CD14-positive monocyte (primary cell): ENCODE measurements around the gene TLK2. TPM values are rescaled to one million over a fixed set of nuclear protein-coding genes. Genes with fewer than 3 reads are reported as not detected.
A peak's percentile ranks its signal among the peaks of the same experiment; 100 is the strongest.

ENCODE experiments used
- DNase-seq, 3 donors: peaks; one replicate each; pipeline ENCODE4 v3.0.0-alpha.2; 2011 to 2022
- H2AFZ ChIP-seq: 2 replicates; pipeline ENCODE4 v1.6.0; 2012; ENCODE audit warnings: mild to moderate bottlenecking, low read depth, low read length, inconsistent platforms; ENCODE audit not compliant: insufficient read depth, poor library complexity, severe bottlenecking
- H3K27ac ChIP-seq, 2 donors: 1 replicate in 1 of 2; 2 replicates in 1 of 2; pipeline ENCODE4 v1.5.1; 2012 to 2013; ENCODE audit warnings: low read length in 2 of 2, control low read depth in 1 of 2, inconsistent platforms in 1 of 2, low read depth in 1 of 2, mild to moderate bottlenecking in 1 of 2
- H3K27me3 ChIP-seq, 2 donors: one replicate each; pipeline versions ENCODE4 v1.6.0 to v1.6.1; 2011 to 2013; ENCODE audit warnings: low read length in 2 of 2; ENCODE audit not compliant: control insufficient read depth in 2 of 2, insufficient read depth in 2 of 2
- H3K36me3 ChIP-seq, 2 donors: replicated peaks in 1 of 2; 1 replicate in 1 of 2; 2 replicates in 1 of 2; pipeline versions ENCODE4 v1.5.1 to v1.6.1; 2012 to 2013; ENCODE audit warnings: low read length in 2 of 2, control low read depth in 1 of 2, inconsistent platforms in 1 of 2, mild to moderate bottlenecking in 1 of 2; ENCODE audit not compliant: insufficient read depth in 2 of 2, control insufficient read depth in 1 of 2
- H3K4me1 ChIP-seq, 2 donors: 1 replicate in 1 of 2; 2 replicates in 1 of 2; pipeline versions ENCODE4 v1.5.1 to v1.6.1; 2012 to 2013; ENCODE audit warnings: low read length in 2 of 2, control low read depth in 1 of 2, inconsistent platforms in 1 of 2, mild to moderate bottlenecking in 1 of 2, moderate library complexity in 1 of 2; ENCODE audit not compliant: insufficient read depth in 2 of 2, control insufficient read depth in 1 of 2
- H3K4me2 ChIP-seq: replicated peaks from 2 replicates; pipeline ENCODE3; 2012; ENCODE audit warnings: low read length, moderate library complexity, mild to moderate bottlenecking; ENCODE audit not compliant: poor library complexity, severe bottlenecking; ENCODE audit errors: extremely low read depth
- H3K4me3 ChIP-seq, 3 experiments: fragments of 200-600 bp in 1 of 3; sonication (generic) in 1 of 3; replicated peaks in 1 of 3; 1 replicate in 2 of 3; 2 replicates in 1 of 3; pipeline ENCODE4 v1.5.1; 2011 to 2013; ENCODE audit warnings: low read length in 3 of 3, mild to moderate bottlenecking in 3 of 3, control low read depth in 2 of 3, low read depth in 2 of 3, inconsistent platforms in 1 of 3, moderate library complexity in 1 of 3
- H3K79me2 ChIP-seq: 2 replicates; pipeline ENCODE4 v1.6.0; 2012; ENCODE audit warnings: mild to moderate bottlenecking, control low read depth, inconsistent platforms, low read length, moderate library complexity; ENCODE audit not compliant: insufficient read depth
- H3K9ac ChIP-seq: 2 replicates; pipeline ENCODE4 v1.6.0; 2017; ENCODE audit warnings: low read length, mild to moderate bottlenecking; ENCODE audit not compliant: insufficient read depth, poor library complexity, severe bottlenecking
- H3K9me3 ChIP-seq, 2 donors: replicated peaks in 1 of 2; 1 replicate in 1 of 2; 2 replicates in 1 of 2; pipeline versions ENCODE4 v1.5.1 to v1.6.1; 2012 to 2013; ENCODE audit warnings: low read length in 2 of 2, control low read depth in 1 of 2; ENCODE audit not compliant: control insufficient read depth in 1 of 2, insufficient read depth in 1 of 2
- H4K20me1 ChIP-seq: 2 replicates; pipeline ENCODE4 v1.6.0; 2012; ENCODE audit warnings: mild to moderate bottlenecking, low read length, control low read depth, moderate library complexity; ENCODE audit not compliant: insufficient read depth
- H3K27ac Mint-ChIP-seq, 7 donors: one replicate each; pipeline ENCODE4 v1.8.0; 2020; ENCODE audit warnings: mild to moderate bottlenecking in 7 of 7, mixed read lengths in 7 of 7, moderate library complexity in 6 of 7, inconsistent platforms in 2 of 7
- H3K27me3 Mint-ChIP-seq, 3 donors: one replicate each; pipeline ENCODE4 v1.8.0; 2021 to 2022; ENCODE audit warnings: low read depth in 3 of 3, mild to moderate bottlenecking in 3 of 3, mixed read lengths in 3 of 3, moderate library complexity in 3 of 3, inconsistent platforms in 1 of 3
- H3K36me3 Mint-ChIP-seq, 2 donors: one replicate each; pipeline ENCODE4 v1.8.0; 2020; ENCODE audit warnings: mixed read lengths in 2 of 2, inconsistent platforms in 1 of 2, mild to moderate bottlenecking in 1 of 2
- H3K4me1 Mint-ChIP-seq: one replicate; pipeline ENCODE4 v1.8.0; 2020; ENCODE audit warnings: mild to moderate bottlenecking, mixed read lengths
- H3K4me3 Mint-ChIP-seq, 2 donors: one replicate each; pipeline ENCODE4 v1.8.0; 2020; ENCODE audit warnings: mild to moderate bottlenecking in 2 of 2, mixed read lengths in 2 of 2, moderate library complexity in 1 of 2
- H3K9me3 Mint-ChIP-seq, 7 donors: one replicate each; pipeline ENCODE4 v1.8.0; 2020 to 2022; ENCODE audit warnings: mixed read lengths in 7 of 7, mild to moderate bottlenecking in 6 of 7, moderate library complexity in 6 of 7, inconsistent platforms in 2 of 7
- CTCF ChIP-seq: fragments of 200-600 bp; IDR thresholded peaks from one replicate; pipeline ENCODE4 v1.8.0; 2022; ENCODE audit warnings: antibody characterized with exemption, mild to moderate bottlenecking
- WGBS: methylation state at CpG from one replicate; pipeline ENCODE4 v1.1.5; 2013; ENCODE audit warnings: missing lambda C conversion rate; ENCODE audit not compliant: insufficient coverage; 5-methylcytosine and 5-hydroxymethylcytosine counted together
- intact Hi-C, 2 donors: fragments of 100-400 bp; cut with micrococcal nuclease; formaldehyde crosslinking; loops; one replicate each; pipeline versions ENCODE4 v1.15.0 to v1.15.1; 2023
- polyA plus RNA-seq, 3 donors: library from polyadenylated mRNA; depleted of rRNA in 1 of 3; unstranded in 2 of 3; stranded (reverse) in 1 of 3; fragments of 300-500 nt in 2 of 3; fragments of >200 nt in 1 of 3; fragmentation: Illumina TruSeq in 2 of 3; gene quantifications; 1 replicate in 2 of 3; 2 replicates in 1 of 3; pipeline ENCODE4 v1.2.3, GENCODE V29; 2012 to 2021

Gene TLK2
- polyA plus RNA-seq, 3 donors, result 4.0 to 28.2 (median 4.3) TPM

DNA sequence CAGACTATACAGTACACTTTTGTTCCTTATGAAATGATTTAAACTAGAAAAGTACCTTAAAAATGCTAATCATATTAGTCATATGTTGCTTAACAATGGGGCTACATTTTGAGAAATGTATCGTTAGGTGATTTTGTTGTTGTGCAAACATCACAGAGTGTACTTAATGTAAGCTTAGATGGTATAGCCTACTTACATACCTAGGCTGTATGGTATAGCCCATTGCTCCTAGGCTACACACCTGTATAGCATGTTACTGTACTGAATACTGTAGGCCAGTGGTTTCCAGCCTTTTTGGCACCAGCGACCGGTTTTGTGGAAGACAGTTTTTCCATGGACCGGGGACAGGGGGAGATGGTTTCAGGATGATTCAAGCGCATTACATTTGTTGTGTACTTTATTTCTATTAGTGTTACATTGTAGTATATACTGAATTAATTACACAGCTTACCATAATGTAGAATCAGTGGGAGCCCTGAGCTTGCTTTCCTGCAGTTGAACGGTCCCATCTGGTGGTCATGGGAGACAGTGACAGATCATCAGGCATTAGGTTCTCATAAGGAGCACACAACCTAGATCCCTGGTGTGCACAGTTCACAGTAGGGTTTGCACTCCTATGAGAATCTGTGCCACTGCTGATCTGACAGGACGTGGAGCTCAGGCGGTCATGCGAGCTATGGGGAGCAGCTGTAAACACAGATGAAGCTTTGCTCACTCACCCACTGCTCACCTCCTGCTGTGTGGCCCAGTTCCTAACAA, 113.9 kb downstream of the TLK2 start:
- Histone ChIP-seq H4K20me1 (no peaks in the 10 kb centered on the region), H3K79me2 (no peaks in the 10 kb centered on the region), H3K27ac (no peak overlapping the region), H3K4me1 (no peaks in the 10 kb centered on the region), H3K27me3 (no peaks in the 10 kb centered on the region), H3K9ac (no peak overlapping the region), H3K4me2 (no peak overlapping the region), H3K36me3 (peaks cover 73 to 91% of the 10 kb centered on the region in 2 donors), H3K4me3 (no peak overlapping the region), H2AFZ (no peak overlapping the region), H3K9me3 (peaks cover 14 to 17% of the 10 kb centered on the region in 2 donors)
- Mint-ChIP-seq H3K27ac (peak overlapping the region in 1 of 7 donors; percentile 36), H3K4me3 (no peak overlapping the region), H3K27me3 (no peaks in the 10 kb centered on the region), H3K4me1 (no peaks in the 10 kb centered on the region), H3K36me3 (peaks cover 53 to 86% of the 10 kb centered on the region in 2 donors), H3K9me3 (peaks cover 2 to 13% (median 6%) of the 10 kb centered on the region in 7 donors)
- intact Hi-C loops, result no loop called here
- DNase-seq, result peak in 1 of 3 donors; percentile 6
- WGBS, result 93% methylated on average over 4 of the region's 9 CpGs
- no peak for TF ChIP-seq CTCF

GRCh38 chr17:62595484-62595883, 116.9 kb downstream of the TLK2 start:
- intact Hi-C loops, result no loop called here
- WGBS, result no CpG with 5 or more reads among the region's 5 CpGs
- no peaks in the 10 kb centered on the region for H3K4me1 ChIP-seq
- H2AFZ ChIP-seq, result no peak overlapping the region
- H3K27ac Mint-ChIP-seq, result no peak overlapping the region
- H3K9ac ChIP-seq, result no peak overlapping the region
- peaks cover 58 to 88% of the 10 kb centered on the region in 2 donors for H3K36me3 Mint-ChIP-seq
- H3K36me3 ChIP-seq, result peaks cover 71 to 97% of the 10 kb centered on the region in 2 donors
- H3K79me2 ChIP-seq, result no peaks in the 10 kb centered on the region
- no peak overlapping the region for H3K4me3 ChIP-seq
- H3K9me3 Mint-ChIP-seq, result peaks cover 2 to 13% (median 6%) of the 10 kb centered on the region in 7 donors
- no peaks in the 10 kb centered on the region for H4K20me1 ChIP-seq
- DNase-seq, result no peak
- peaks cover 0 to 1% (median 1%) of the 10 kb centered on the region in 3 donors for H3K27me3 Mint-ChIP-seq
- H3K4me1 Mint-ChIP-seq, result no peaks in the 10 kb centered on the region
- H3K27me3 ChIP-seq, result no peaks in the 10 kb centered on the region
- no peak overlapping the region for H3K4me3 Mint-ChIP-seq
- peaks cover 14 to 17% of the 10 kb centered on the region in 2 donors for H3K9me3 ChIP-seq
- TF ChIP-seq CTCF, result no peak
- no peak overlapping the region for H3K27ac ChIP-seq
- no peak overlapping the region for H3K4me2 ChIP-seq
